A549 (cell line): ENCODE results near the gene NLRP8.

Source experiments
- BCL3 ChIP-seq: fragments of >200 bp; sonication (Bioruptor Twin); formaldehyde crosslinking; IDR thresholded peaks from 3 replicates; pipeline ENCODE4 v1.6.1; 2016
- BHLHE40 ChIP-seq: IDR thresholded peaks from 2 replicates; pipeline ENCODE4 v1.6.1; 2012; ENCODE audit warnings: low read depth, low read length, inconsistent platforms
- CHD2 ChIP-seq: fragments of 150-350 bp; IDR thresholded peaks from 2 replicates; pipeline ENCODE4 v1.6.1; 2014; ENCODE audit warnings: low read length; ENCODE audit not compliant: partially characterized antibody
- CHD4 ChIP-seq: fragments of 200-600 bp; sonication (generic); IDR thresholded peaks from 2 replicates; pipeline ENCODE4 v1.6.1; 2016; ENCODE audit warnings: antibody characterized with exemption, mild to moderate bottlenecking, borderline replicate concordance
- CTCF ChIP-seq: fragments of >200 bp; sonication (Bioruptor Twin); formaldehyde crosslinking; IDR thresholded peaks from 3 replicates; pipeline ENCODE4 v1.5.1; 2016
- E2F6 ChIP-seq: IDR thresholded peaks from 2 replicates; pipeline ENCODE4 v1.6.1; 2012; ENCODE audit warnings: low read depth, borderline replicate concordance
- HDAC2 ChIP-seq: fragments of 200-600 bp; sonication (generic); IDR thresholded peaks from 2 replicates; pipeline ENCODE4 v1.6.1; 2016
- JUNB ChIP-seq: fragments of >200 bp; sonication (Bioruptor Twin); formaldehyde crosslinking; IDR thresholded peaks from 2 replicates; pipeline ENCODE4 v1.6.1; 2016
- ZC3H11A ChIP-seq: fragments of 450-650 bp; IDR thresholded peaks from 2 replicates; pipeline ENCODE4 v1.6.1; 2014; ENCODE audit warnings: antibody characterized with exemption, mild to moderate bottlenecking
- ZNF302 ChIP-seq: fragments of 250-450 bp; sonication (Bioruptor Pico); IDR thresholded peaks from 2 replicates; pipeline ENCODE4 v1.9.0; 2021; ENCODE audit warnings: inconsistent platforms, mild to moderate bottlenecking, moderate library complexity
- TF ChIP-seq, protein P1 (sequence below): IDR thresholded peaks from 2 replicates; pipeline ENCODE4 v1.6.1; 2012

- TF ChIP-seq BHLHE40 (no peak), ZC3H11A (no peak), CTCF (no peak), HDAC2 (no peak), ZNF302 (CRISPR knock-in tag) (no peak), JUNB (no peak), BCL3 (no peak), CHD4 (no peak), CHD2 (no peak), E2F6 (no peak)
- TF ChIP-seq, protein P1, sequence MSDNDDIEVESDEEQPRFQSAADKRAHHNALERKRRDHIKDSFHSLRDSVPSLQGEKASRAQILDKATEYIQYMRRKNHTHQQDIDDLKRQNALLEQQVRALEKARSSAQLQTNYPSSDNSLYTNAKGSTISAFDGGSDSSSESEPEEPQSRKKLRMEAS = no peak
These were observed 45.9 kb downstream of the NLRP8 start for GRCh38 chr19:55993492-55993891.
